Left ventricle myocardium inferior (tissue), 1 donor: ENCODE data around the gene S1PR2. TPM values are rescaled to one million over a fixed set of nuclear protein-coding genes. Genes with fewer than 3 reads are reported as not detected.

Experiments
- DNase-seq: peaks from one replicate; pipeline ENCODE4 v3.0.0-alpha.2; 2020
- H3K27ac ChIP-seq: fragments of 200-600 bp; replicated peaks from 2 replicates; pipeline ENCODE4 v1.8.0; 2021
- H3K27me3 ChIP-seq: fragments of 200-600 bp; 2 replicates; pipeline ENCODE4 v1.8.0; 2021; ENCODE audit warnings: low read depth
- H3K36me3 ChIP-seq: fragments of 200-600 bp; 2 replicates; pipeline ENCODE4 v1.8.0; 2021
- H3K4me1 ChIP-seq: fragments of 200-600 bp; 2 replicates; pipeline ENCODE4 v1.8.0; 2021
- H3K4me3 ChIP-seq: fragments of 200-600 bp; 2 replicates; pipeline ENCODE4 v1.8.0; 2021; ENCODE audit warnings: mild to moderate bottlenecking, moderate library complexity
- H3K9me3 ChIP-seq: fragments of 200-600 bp; replicated peaks from 2 replicates; pipeline ENCODE4 v1.8.0; 2021
- CTCF ChIP-seq: fragments of 200-600 bp; IDR thresholded peaks from 2 replicates; pipeline ENCODE4 v1.8.0; 2021; ENCODE audit warnings: antibody characterized with exemption, mild to moderate bottlenecking, borderline replicate concordance
- intact Hi-C: fragments of 100-400 bp; cut with micrococcal nuclease; formaldehyde crosslinking; loops from one replicate; pipeline ENCODE4 v1.11.0; 2022
- total RNA-seq: library from RNA; stranded (reverse); fragmentation: NEBNext Ultra II Directional; extraction: Animal tissue kit (Norgen Biotek cat#: 25700); gene quantifications from one replicate; pipeline ENCODE4 v1.2.1, GENCODE V29; 2021
- donor health status: DM: no; HTN: yes; CAD: no; lungs with severe emphysema.

The S1PR2 gene
- total RNA-seq, 1 donor from 2014 or later, result 3.5 TPM

- Histone ChIP-seq H3K27ac (peak overlapping the region; percentile 19), H3K4me3 (no peak overlapping the region), H3K27me3 (no peaks in the 10 kb centered on the region), H3K9me3 (no peaks in the 10 kb centered on the region), H3K36me3 (peaks cover 59% of the 10 kb centered on the region), H3K4me1 (peaks cover 36% of the 10 kb centered on the region)
- TF ChIP-seq CTCF, result no peak
- no peak for DNase-seq
- intact Hi-C loops, result loop anchor here (5.0 kb wide), 1 partner anchor 135 kb away; no protein-coding TSS in a partner anchor
Measured at GRCh38 chr19:10256970-10257615, 26.0 kb upstream of the S1PR2 start.

DNA sequence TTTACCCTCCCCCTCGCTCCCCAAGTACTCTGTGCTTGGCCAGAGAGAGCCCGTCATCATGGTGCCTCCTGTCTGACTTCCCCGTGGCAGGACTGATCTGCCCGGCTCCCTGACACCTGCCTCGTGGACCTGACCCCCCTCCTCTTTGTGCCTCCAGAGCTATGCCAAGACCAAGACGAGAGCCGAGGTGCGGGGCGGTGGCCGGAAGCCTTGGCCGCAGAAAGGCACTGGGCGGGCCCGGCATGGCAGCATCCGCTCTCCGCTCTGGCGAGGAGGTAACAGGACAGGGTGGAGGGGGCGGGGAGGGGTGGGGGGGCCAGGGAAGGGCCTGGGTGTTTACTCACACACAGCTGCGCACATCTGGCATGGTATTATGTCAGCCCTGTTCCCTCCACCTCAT is 25.4 kb upstream of the S1PR2 start:
- peaks cover 39% of the 10 kb centered on the region for H3K4me1 ChIP-seq
- peaks cover 59% of the 10 kb centered on the region for H3K36me3 ChIP-seq
- H3K9me3 ChIP-seq, result no peaks in the 10 kb centered on the region
- intact Hi-C loops, result loop anchor here (5.0 kb wide), 1 partner anchor 136 kb away; no protein-coding TSS in a partner anchor
- H3K27me3 ChIP-seq, result no peaks in the 10 kb centered on the region
- no peak overlapping the region for H3K4me3 ChIP-seq
- no peak for DNase-seq
- no peak for TF ChIP-seq CTCF
- H3K27ac ChIP-seq, result peak overlapping the region; percentile 50

- intact Hi-C loops, result loop anchor here (5.0 kb wide), 1 partner anchor 137 kb away; no protein-coding TSS in a partner anchor
- Histone ChIP-seq H3K4me3 (no peak overlapping the region), H3K27ac (no peak overlapping the region), H3K4me1 (peaks cover 50% of the 10 kb centered on the region), H3K36me3 (peaks cover 59% of the 10 kb centered on the region), H3K27me3 (no peaks in the 10 kb centered on the region), H3K9me3 (no peaks in the 10 kb centered on the region)
- TF ChIP-seq CTCF, result no peak
- DNase-seq, result no peak
Measured at GRCh38 chr19:10255358-10255757, 24.2 kb upstream of the S1PR2 start.

DNA sequence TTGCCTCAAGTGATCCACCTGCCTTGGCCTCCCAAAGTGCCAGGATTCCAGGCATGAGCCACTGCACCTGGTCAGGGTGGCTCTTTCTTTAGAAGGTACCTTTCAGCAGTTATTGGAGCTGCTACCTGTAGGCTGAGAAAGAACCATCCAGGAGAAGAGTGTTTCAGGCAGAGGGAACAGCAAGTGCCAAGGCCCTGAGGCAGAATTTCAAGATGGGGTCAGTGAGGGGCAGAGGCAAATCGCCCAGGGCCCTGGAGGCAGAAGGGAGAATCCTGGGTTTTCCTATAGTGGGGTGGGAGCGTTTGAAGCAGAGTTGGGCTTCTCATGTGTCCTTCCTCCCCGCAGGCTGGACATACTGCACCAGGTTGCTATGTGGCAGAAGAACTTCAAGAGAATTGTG is 23.1 kb upstream of the S1PR2 start:
- DNase-seq, result no peak
- intact Hi-C loops, result no loop called here
- no peaks in the 10 kb centered on the region for H3K27me3 ChIP-seq
- no peak overlapping the region for H3K27ac ChIP-seq
- no peak for TF ChIP-seq CTCF
- H3K4me1 ChIP-seq, result peaks cover 55% of the 10 kb centered on the region
- peaks cover 52% of the 10 kb centered on the region for H3K36me3 ChIP-seq
- H3K9me3 ChIP-seq, result no peaks in the 10 kb centered on the region
- no peak overlapping the region for H3K4me3 ChIP-seq

DNA sequence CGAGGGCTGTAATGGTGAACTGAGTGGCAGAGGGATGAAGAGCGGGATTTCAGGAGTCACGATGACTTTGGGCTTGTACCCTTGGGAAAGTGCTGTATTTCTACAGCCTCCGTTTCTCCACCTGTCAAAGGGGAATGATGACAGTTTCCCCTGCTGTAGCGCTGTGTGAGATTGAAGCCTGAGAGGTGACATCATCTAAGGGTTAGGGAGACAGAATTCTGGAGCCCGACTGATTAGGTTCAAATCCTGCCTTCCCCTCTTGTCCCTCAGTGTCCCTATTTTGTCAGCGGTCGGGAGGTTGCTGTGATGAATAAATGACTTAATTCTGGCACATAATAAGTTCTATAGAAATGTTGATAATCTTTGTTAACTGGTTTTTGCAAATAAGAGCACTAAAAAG is 21.6 kb upstream of the S1PR2 start:
- Histone ChIP-seq H3K27ac (peak overlapping the region; percentile 92), H3K4me1 (peaks cover 47% of the 10 kb centered on the region), H3K36me3 (peaks cover 41% of the 10 kb centered on the region), H3K27me3 (no peaks in the 10 kb centered on the region), H3K4me3 (peak overlapping the region; percentile 95), H3K9me3 (no peaks in the 10 kb centered on the region)
- intact Hi-C loops, result no loop called here
- no peak for DNase-seq
- no peak for TF ChIP-seq CTCF
